Measurements from ENCODE around the gene SAMD4B.

Gene SAMD4B

GRCh38 chr19:39355253-39355652 lies 13.0 kb downstream of the SAMD4B start:
- peaks cover 67% of the 10 kb centered on the region for H3K36me3 ChIP-seq (replicated peaks)
- in situ Hi-C loops (cut with HindIII; ENCODE audit: low pct_ligation_motif_present, low sequenced_read_pairs), result no loop called here
- no peak overlapping the region for H3K27ac ChIP-seq
- no peak for TF ChIP-seq CTCF (IDR thresholded peaks at IDR 0.05; ENCODE audit: low read depth, low read length, missing control alignments)
- no peak for DNase-seq
- no peaks in the 10 kb centered on the region for H3K27me3 ChIP-seq (replicated peaks)
- H3K4me3 ChIP-seq (ENCODE audit: low read depth, low read length), result no peak overlapping the region

- peaks cover 73% of the 10 kb centered on the region for H3K36me3 ChIP-seq (replicated peaks)
These were observed 13.9 kb downstream of the SAMD4B start for GRCh38 chr19:39356073-39356472.

GRCh38 chr19:39356647-39357046 lies 14.4 kb downstream of the SAMD4B start:
- in situ Hi-C loops (cut with HindIII; ENCODE audit: low pct_ligation_motif_present, low sequenced_read_pairs), result no loop called here
- no peak for DNase-seq
- H3K27ac ChIP-seq, result no peak overlapping the region
- H3K27me3 ChIP-seq (replicated peaks), result no peaks in the 10 kb centered on the region
- no peak for TF ChIP-seq CTCF (IDR thresholded peaks at IDR 0.05; ENCODE audit: low read depth, low read length, missing control alignments)
- no peak overlapping the region for H3K4me3 ChIP-seq (ENCODE audit: low read depth, low read length)
- peaks cover 73% of the 10 kb centered on the region for H3K36me3 ChIP-seq (replicated peaks)

More at GRCh38 chr19:39356073-39356472, 13.9 kb downstream of the SAMD4B start:
- Histone ChIP-seq H3K27ac (no peak overlapping the region), H3K4me3 (ENCODE audit: low read depth, low read length) (no peak overlapping the region), H3K27me3 (replicated peaks) (no peaks in the 10 kb centered on the region)
- in situ Hi-C loops (cut with HindIII; ENCODE audit: low pct_ligation_motif_present, low sequenced_read_pairs), result no loop called here
- TF ChIP-seq CTCF (IDR thresholded peaks at IDR 0.05; ENCODE audit: low read depth, low read length, missing control alignments), result no peak
- no peak for DNase-seq

- H3K36me3 ChIP-seq (replicated peaks), result peaks cover 65% of the 10 kb centered on the region
- TF ChIP-seq CTCF (IDR thresholded peaks at IDR 0.05; ENCODE audit: low read depth, low read length, missing control alignments), result no peak
These were observed 16.8 kb downstream of the SAMD4B start for GRCh38 chr19:39359026-39359425.

GRCh38 chr19:39360599-39360998 lies 18.4 kb downstream of the SAMD4B start:
- Histone ChIP-seq H3K27me3 (replicated peaks) (no peaks in the 10 kb centered on the region), H3K27ac (no peak overlapping the region), H3K4me3 (ENCODE audit: low read depth, low read length) (no peak overlapping the region), H3K36me3 (replicated peaks) (peaks cover 56% of the 10 kb centered on the region)
- in situ Hi-C loops (cut with HindIII; ENCODE audit: low pct_ligation_motif_present, low sequenced_read_pairs), result no loop called here
- no peak for DNase-seq
- TF ChIP-seq CTCF (IDR thresholded peaks at IDR 0.05; ENCODE audit: low read depth, low read length, missing control alignments), result no peak

More at GRCh38 chr19:39359026-39359425, 16.8 kb downstream of the SAMD4B start:
- no peaks in the 10 kb centered on the region for H3K27me3 ChIP-seq (replicated peaks)
- DNase-seq, result no peak
- H3K4me3 ChIP-seq (ENCODE audit: low read depth, low read length), result no peak overlapping the region
- in situ Hi-C loops (cut with HindIII; ENCODE audit: low pct_ligation_motif_present, low sequenced_read_pairs), result no loop called here
- H3K27ac ChIP-seq, result no peak overlapping the region

Data from brain microvascular endothelial cell (primary cell).